ENCODE measurements around the gene NUBP2. TPM values are rescaled to one million over a fixed set of nuclear protein-coding genes. Genes with fewer than 3 reads are reported as not detected.

Gene NUBP2
- total and polyA plus RNA-seq, 10 of the 15 experiments (the other 5 are each of a cell fraction or from before 2014, with no cell fraction given), result 1.9 to 129 (median 51.7) TPM

GRCh38 chr16:1744338-1744840, 38.4 kb upstream of the NUBP2 start:
- BruUV-seq (replicated peaks), result no TSS peak
- 96% methylated on average over 24 of the region's 24 CpGs for WGBS (ENCODE audit: insufficient coverage, insufficient replicate concordance, low lambda C conversion rate, missing lambda C conversion rate)
- Histone ChIP-seq H3K27me3 (replicated peaks in 1 of 2; ENCODE audit: control insufficient read depth in 2 of 2, insufficient read depth in 2 of 2, low read length in 1 of 2) (no peaks in the 10 kb centered on the region), H3K4me2 (ENCODE audit: control insufficient read depth, insufficient read depth) (no peak overlapping the region), H3K4me1 (ENCODE audit: control insufficient read depth, insufficient read depth, low read length) (no peaks in the 10 kb centered on the region), H3K4me3 (no peak overlapping the region), H4K20me1 (ENCODE audit: control insufficient read depth, insufficient read depth) (no peaks in the 10 kb centered on the region), H3K79me2 (ENCODE audit: control insufficient read depth, insufficient read depth, low read length) (no peaks in the 10 kb centered on the region), H3K9me3 (replicated peaks; ENCODE audit: control insufficient read depth, insufficient read depth, low read length) (no peaks in the 10 kb centered on the region), H3K27ac (ENCODE audit: control insufficient read depth, insufficient read depth) (no peak overlapping the region), H3K36me3 (ENCODE audit: control insufficient read depth in 2 of 2, insufficient read depth in 2 of 2, low read length in 1 of 2) (peaks cover 5 to 13% of the 10 kb centered on the region in 2 experiments), H2AFZ (ENCODE audit: control insufficient read depth, low read depth, low read length) (no peak overlapping the region), H3K9ac (ENCODE audit: control insufficient read depth, insufficient read depth, low read length) (no peak overlapping the region)
- TF ChIP-seq JUNB (IDR thresholded peaks at IDR 0.05) (no peak), USF1 (IDR thresholded peaks at IDR 0.05; ENCODE audit: borderline replicate concordance, extremely low read length, insufficient read depth, low read depth, low read length) (no peak), ESRRA (IDR thresholded peaks at IDR 0.05; ENCODE audit: low read length) (no peak), GABPA (IDR thresholded peaks at IDR 0.05; ENCODE audit: low read depth) (no peak), MEF2A (IDR thresholded peaks at IDR 0.05; ENCODE audit: insufficient read depth, low read depth, low read length) (no peak), MAX (IDR thresholded peaks at IDR 0.05; ENCODE audit: low read depth, low read length) (no peak), ZBTB11 (CRISPR knock-in tag; IDR thresholded peaks at IDR 0.05) (no peak), CBFB (IDR thresholded peaks at IDR 0.05; ENCODE audit: low read depth) (no peak), EP300 (IDR thresholded peaks at IDR 0.05; ENCODE audit: borderline replicate concordance in 1 of 2, control insufficient read depth in 1 of 2, low read depth in 2 of 2, low read length in 2 of 2) (no peak), TAF1 (IDR thresholded peaks at IDR 0.05; ENCODE audit: borderline replicate concordance, low read depth, low read length) (no peak), RCOR1 (conservative IDR thresholded peaks at IDR 0.05; ENCODE audit: low read depth, low read length) (no peak), SMARCA5 (IDR thresholded peaks at IDR 0.05) (no peak), RBBP5 (conservative IDR thresholded peaks at IDR 0.05) (no peak), NFYB (IDR thresholded peaks at IDR 0.05; ENCODE audit: insufficient read depth, low read depth, low read length) (no peak), FOXM1 (IDR thresholded peaks at IDR 0.05; ENCODE audit: low read depth, low read length) (no peak), SIX5 (IDR thresholded peaks at IDR 0.05; ENCODE audit: low read depth, low read length, severe bottlenecking) (no peak), YY1 (IDR thresholded peaks at IDR 0.05; ENCODE audit: low read depth, low read length) (no peak)
- intact Hi-C loops (cut with micrococcal nuclease; ENCODE audit: unreplicated experiment) (no loop called here), in situ Hi-C loops (cut with MboI) (no loop called here)
- ATAC-seq (no peak), FAIRE-seq (no peak), DNase-seq (ENCODE audit: low read depth, low spot score) (no peak)
- ChIA-PET SMC1A (ENCODE audit: uncharacterized antibody, unreplicated experiment) (no interaction called here), POLR2A (no interaction called here), RAD21 (ENCODE audit: unreplicated experiment) (no interaction called here), CTCF (no interaction called here)
